A172 (cell line): Measurements from ENCODE around the gene MMP25. TPM values are rescaled to one million over a fixed set of nuclear protein-coding genes. Genes with fewer than 3 reads are reported as not detected.

ENCODE experiments used
- DNase-seq: peaks from one replicate; pipeline ENCODE4 v3.0.0-alpha.2; 2015; ENCODE audit warnings: low spot score
- total RNA-seq: library from RNA; depleted of rRNA; stranded (reverse); fragments of >200 nt; shearing (Covaris generic); gene quantifications from 2 replicates; pipeline ENCODE4 v1.2.3, GENCODE V29; 2014; rRNA removed

Gene MMP25
- total RNA-seq, 1 experiment from 2014 or later, result 1.6 TPM

- DNase-seq, result no peak
Measured at GRCh38 chr16:3092501-3092941, 46.2 kb downstream of the MMP25 start.

GRCh38 chr16:3094289-3095027 is 48.1 kb downstream of the MMP25 start:
- DNase-seq, result peak; percentile 39

DNA sequence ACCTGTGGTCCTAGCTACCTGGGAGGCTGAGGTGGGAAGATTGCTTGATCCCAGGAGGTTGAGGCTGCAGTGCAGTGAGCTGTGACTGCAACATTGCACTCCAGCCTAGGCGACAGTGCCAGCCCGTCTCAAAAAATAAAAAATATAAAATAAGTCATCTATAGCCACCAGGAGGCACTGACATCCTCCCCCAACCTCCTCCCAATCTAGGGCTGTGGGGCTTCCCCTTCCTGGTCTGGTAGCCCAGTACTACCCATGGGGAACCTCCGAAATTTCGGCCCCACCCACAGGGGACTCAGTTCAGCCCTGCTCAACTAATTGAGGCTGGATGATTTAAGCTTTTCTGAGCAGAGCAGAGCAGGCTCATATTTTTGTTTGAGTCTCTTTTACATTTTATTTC is 49.5 kb downstream of the MMP25 start:
- peak; percentile 23 for DNase-seq

DNA sequence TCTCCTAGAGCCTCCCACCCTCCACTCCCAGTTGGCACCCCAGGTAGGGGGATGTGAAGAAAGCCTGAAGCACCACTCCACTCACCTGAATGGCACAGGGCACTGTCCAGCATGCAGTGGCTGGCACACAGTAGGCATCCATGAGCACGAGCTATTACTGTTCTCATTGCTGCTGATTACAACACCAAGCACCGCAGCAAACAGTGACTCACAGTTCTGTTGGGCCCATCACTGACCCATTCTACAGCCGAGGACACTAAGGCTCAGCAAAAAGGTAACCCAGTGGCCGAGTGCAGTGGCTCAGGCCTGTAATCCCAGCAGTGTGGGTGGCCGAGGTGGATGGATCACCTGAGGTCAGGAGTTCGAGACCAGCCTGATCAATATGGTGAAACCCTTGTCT is 50.0 kb downstream of the MMP25 start:
- no peak for DNase-seq

- DNase-seq, result no peak
Measured at GRCh38 chr16:3097266-3097665, 50.9 kb downstream of the MMP25 start.

- DNase-seq, result no peak
Measured at GRCh38 chr16:3098459-3099394, 52.4 kb downstream of the MMP25 start, which contains the start of gene ZSCAN10. Gene ZSCAN10, minus strand, starts transcription at chr16:3099294. Its CDS starts 6,357 bp downstream, at chr16:3092937.

GRCh38 chr16:3099395-3099731 is 53.0 kb downstream of the MMP25 start:
- no peak for DNase-seq

GRCh38 chr16:3099732-3100499 is 53.6 kb downstream of the MMP25 start:
- DNase-seq, result peak; percentile 66

GRCh38 chr16:3101018-3101840 is 54.9 kb downstream of the MMP25 start:
- peak; percentile 20 for DNase-seq

DNA sequence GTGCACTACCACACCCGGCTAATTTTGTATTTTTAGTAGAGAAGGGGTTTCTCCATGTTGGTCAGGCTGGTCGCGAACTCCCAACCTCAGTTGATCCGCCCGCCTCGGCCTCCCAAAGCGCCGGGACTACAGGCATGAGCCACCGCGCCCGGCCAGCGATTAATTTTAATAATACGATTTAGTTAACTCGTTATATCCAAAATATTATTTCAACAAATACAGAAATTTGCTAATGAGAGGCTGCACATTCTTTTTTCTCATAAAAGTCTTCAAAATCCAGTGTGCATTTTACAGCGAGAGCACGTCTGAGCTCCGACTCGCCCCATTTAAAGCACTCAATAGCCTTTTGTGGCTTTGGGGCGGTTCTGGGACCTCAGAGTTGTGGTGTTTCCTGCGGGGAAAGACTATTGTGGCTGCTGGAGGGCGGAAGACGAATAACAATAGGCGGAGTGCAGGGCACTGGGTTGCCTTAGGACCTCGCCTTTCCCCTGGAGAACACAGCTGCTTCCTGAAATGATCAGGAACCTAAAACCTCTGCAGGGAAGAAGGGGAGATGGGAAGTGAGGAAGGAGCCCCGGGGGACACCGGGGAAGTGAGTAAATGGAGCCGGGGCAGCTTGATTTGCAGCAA is 55.6 kb downstream of the MMP25 start:
- DNase-seq, result no peak

GRCh38 chr16:3106205-3106928 is 60.0 kb downstream of the MMP25 start:
- DNase-seq, result peak; percentile 75

Other genes with a start within 250 kb of the MMP25 start
- gene PRSS41, start 248.1 kb upstream of the MMP25 start, total RNA-seq, result not detected in 2 replicates
- gene PRSS21, start 229.3 kb upstream of the MMP25 start, total RNA-seq, result not detected in 2 replicates
- 1.3 and 1.8 TPM in 2 replicates for gene ZG16B, start 216.3 kb upstream of the MMP25 start, total RNA-seq
- gene PRSS22, start 188.4 kb upstream of the MMP25 start, total RNA-seq, result not detected in 2 replicates
- gene FLYWCH2, start 163.3 kb upstream of the MMP25 start, total RNA-seq, result 66.3 and 88.4 TPM in 2 replicates
- 41.3 and 41.6 TPM in 2 replicates for gene FLYWCH1, start 134.6 kb upstream of the MMP25 start, total RNA-seq
- 1.7 and 3.5 TPM in 2 replicates for gene KREMEN2, start 82.3 kb upstream of the MMP25 start, total RNA-seq
- gene PAQR4, start 77.2 kb upstream of the MMP25 start, total RNA-seq, result 39.2 and 47.4 TPM in 2 replicates
- 50.8 and 63.1 TPM in 2 replicates for gene PKMYT1, start 66.1 kb upstream of the MMP25 start, total RNA-seq
- 0.16 TPM in 1 of 2 replicates, not detected in the other for gene CLDN9, start 33.6 kb upstream of the MMP25 start, total RNA-seq
- 0.41 TPM in 1 of 2 replicates, not detected in the other for gene CLDN6, start 28.4 kb upstream of the MMP25 start, total RNA-seq
- gene TNFRSF12A, start 26.2 kb upstream of the MMP25 start, total RNA-seq, result 510 and 551 TPM in 2 replicates
- gene HCFC1R1, start 22.6 kb upstream of the MMP25 start, total RNA-seq, result 54.7 and 71.1 TPM in 2 replicates
- 32.1 and 35.2 TPM in 2 replicates for gene THOC6, start 22.5 kb upstream of the MMP25 start, total RNA-seq
- gene BICDL2, start 9.6 kb upstream of the MMP25 start, total RNA-seq, result not detected in 2 replicates
- gene IL32, start 19.1 kb downstream of the MMP25 start, total RNA-seq, result 113 and 115 TPM in 2 replicates
- gene ZSCAN10, start 52.7 kb downstream of the MMP25 start, total RNA-seq, result not detected in 2 replicates
- 21.0 and 22.4 TPM in 2 replicates for gene ZNF205, start 66.0 kb downstream of the MMP25 start, total RNA-seq
- 2.1 and 4.6 TPM in 2 replicates for gene ZNF213, start 88.5 kb downstream of the MMP25 start, total RNA-seq
- not detected in 2 replicates for gene OR1F1, start 141.6 kb downstream of the MMP25 start, total RNA-seq
- 14.6 and 17.2 TPM in 2 replicates for gene ZNF200, start 188.6 kb downstream of the MMP25 start, total RNA-seq
- gene MEFV, start 210.1 kb downstream of the MMP25 start, total RNA-seq, result 0.29 TPM in 1 of 2 replicates, not detected in the other
- gene ZNF263, start 236.9 kb downstream of the MMP25 start, total RNA-seq, result 37.0 and 63.5 TPM in 2 replicates